Measurements from ENCODE around the gene GNG13.

DNA sequence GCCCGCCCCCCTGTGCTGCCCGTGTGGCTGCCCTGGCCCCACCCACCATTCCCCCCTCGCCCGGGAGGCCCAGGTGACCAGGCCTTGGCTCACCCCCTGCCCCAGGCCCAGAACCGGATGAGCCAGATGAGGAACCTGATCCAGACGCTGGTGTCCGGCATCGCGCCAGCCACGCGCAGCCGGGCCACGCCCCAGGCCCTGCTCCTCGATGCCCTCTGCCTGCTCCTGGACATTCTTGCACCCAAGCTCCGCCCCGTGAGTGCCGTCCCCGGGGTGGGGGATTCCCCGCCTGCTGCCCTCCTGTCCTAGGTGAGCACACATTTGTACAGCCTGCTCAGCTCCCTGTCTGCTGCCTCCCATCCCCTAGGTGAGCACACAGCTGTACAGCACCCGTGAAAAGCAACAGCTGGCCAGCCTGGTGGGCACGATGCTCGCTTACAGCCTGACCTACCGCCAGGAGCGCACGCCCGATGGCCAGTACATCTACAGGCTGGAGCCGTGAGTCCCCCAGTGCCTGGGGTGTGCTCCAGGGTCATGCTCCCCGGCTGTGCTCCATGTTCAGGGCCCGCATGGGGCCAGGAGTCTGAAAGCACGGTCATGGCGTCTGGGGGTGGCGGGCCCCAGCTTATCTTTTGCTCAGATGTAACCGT is 4.8 kb downstream of the GNG13 start:
- no peak for TF ChIP-seq EZH2phosphoT487 (IDR thresholded peaks at IDR 0.05; ENCODE audit: insufficient read depth, low read depth)
- TF ChIP-seq EZH2 (IDR thresholded peaks at IDR 0.05; ENCODE audit: insufficient read depth, poor library complexity, severe bottlenecking), result no peak
